Nephron (organoid): ENCODE measurements around the gene TH.

Source experiments
- H3K27ac Mint-ChIP-seq, 3 experiments: 2 replicates each; pipeline ENCODE4 v1.8.0; 2020; ENCODE audit warnings: mixed read lengths in 3 of 3, mild to moderate bottlenecking in 2 of 3, moderate library complexity in 1 of 3
- H3K27me3 Mint-ChIP-seq: 2 replicates; pipeline ENCODE4 v1.8.0; 2021; ENCODE audit warnings: low read depth, mild to moderate bottlenecking, moderate library complexity, mixed read lengths
- H3K36me3 Mint-ChIP-seq: 2 replicates; pipeline ENCODE4 v1.8.0; 2020; ENCODE audit warnings: low read depth, mixed read lengths
- H3K4me1 Mint-ChIP-seq: 2 replicates; pipeline ENCODE4 v1.8.0; 2020; ENCODE audit warnings: mixed read lengths
- H3K4me3 Mint-ChIP-seq, 3 experiments: 2 replicates each; pipeline ENCODE4 v1.8.0; 2020; ENCODE audit warnings: mild to moderate bottlenecking in 3 of 3, mixed read lengths in 3 of 3, moderate library complexity in 2 of 3
- H3K9me3 Mint-ChIP-seq: 2 replicates; pipeline ENCODE4 v1.8.0; 2020; ENCODE audit warnings: mixed read lengths
- CTCF ChIP-seq, 3 experiments: fragments of 200-600 bp; sonication (generic); IDR thresholded peaks; one replicate each; pipeline ENCODE4 v1.5.0; 2021; ENCODE audit warnings: antibody characterized with exemption in 3 of 3; ENCODE audit not compliant: unreplicated experiment in 3 of 3

The TH gene

DNA sequence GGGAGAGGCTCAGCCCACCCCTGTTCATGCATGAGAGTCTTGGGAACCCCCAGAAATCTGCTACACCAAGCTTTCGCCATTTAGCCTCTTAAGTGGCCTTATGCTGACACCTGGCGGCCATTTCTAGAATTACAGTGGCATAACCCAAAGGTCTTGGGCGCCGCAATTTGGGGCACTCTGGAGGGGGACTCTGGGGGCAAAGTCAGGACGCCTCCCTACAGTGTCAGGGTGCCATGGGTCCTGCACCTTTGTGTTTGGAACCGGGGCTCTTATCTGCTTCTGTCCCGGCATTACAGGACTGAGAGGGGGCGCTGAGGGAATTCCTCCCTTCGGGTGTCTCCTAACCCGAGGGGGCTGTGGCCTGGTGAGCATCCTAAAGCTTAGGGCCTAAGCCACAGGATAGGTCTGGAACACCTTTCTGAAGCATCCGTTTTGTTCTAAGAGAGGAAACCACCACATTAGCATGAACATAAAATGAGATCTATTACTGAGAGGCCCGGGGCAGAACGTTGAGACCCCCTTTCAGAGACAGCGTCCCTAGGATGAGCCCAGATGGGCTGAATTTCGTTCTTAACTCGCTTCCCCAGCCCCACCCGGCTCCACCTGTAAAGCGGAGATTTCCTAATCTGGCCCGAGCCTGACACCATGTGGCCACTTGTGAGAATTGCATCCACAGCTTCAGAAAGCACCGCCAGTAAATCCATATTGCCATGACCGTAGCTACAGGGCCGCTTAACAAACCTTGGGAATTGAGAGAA, 19.9 kb downstream of the TH start:
- H3K9me3 Mint-ChIP-seq: no peaks in the 10 kb centered on the region
- no peaks in the 10 kb centered on the region for H3K36me3 Mint-ChIP-seq
- peak overlapping the region in 2 of 3 experiments; percentile 33 to 34 for H3K4me3 Mint-ChIP-seq
- peaks cover 44% of the 10 kb centered on the region for H3K4me1 Mint-ChIP-seq
- H3K27ac Mint-ChIP-seq: peak overlapping the region; percentile 59 to 73 (median 73)
- peaks cover 32% of the 10 kb centered on the region for H3K27me3 Mint-ChIP-seq
- TF ChIP-seq CTCF (IDR thresholded peaks at IDR 0.05; ENCODE audit: unreplicated experiment in 3 of 3): peak; percentile 63 to 81 (median 71)

DNA sequence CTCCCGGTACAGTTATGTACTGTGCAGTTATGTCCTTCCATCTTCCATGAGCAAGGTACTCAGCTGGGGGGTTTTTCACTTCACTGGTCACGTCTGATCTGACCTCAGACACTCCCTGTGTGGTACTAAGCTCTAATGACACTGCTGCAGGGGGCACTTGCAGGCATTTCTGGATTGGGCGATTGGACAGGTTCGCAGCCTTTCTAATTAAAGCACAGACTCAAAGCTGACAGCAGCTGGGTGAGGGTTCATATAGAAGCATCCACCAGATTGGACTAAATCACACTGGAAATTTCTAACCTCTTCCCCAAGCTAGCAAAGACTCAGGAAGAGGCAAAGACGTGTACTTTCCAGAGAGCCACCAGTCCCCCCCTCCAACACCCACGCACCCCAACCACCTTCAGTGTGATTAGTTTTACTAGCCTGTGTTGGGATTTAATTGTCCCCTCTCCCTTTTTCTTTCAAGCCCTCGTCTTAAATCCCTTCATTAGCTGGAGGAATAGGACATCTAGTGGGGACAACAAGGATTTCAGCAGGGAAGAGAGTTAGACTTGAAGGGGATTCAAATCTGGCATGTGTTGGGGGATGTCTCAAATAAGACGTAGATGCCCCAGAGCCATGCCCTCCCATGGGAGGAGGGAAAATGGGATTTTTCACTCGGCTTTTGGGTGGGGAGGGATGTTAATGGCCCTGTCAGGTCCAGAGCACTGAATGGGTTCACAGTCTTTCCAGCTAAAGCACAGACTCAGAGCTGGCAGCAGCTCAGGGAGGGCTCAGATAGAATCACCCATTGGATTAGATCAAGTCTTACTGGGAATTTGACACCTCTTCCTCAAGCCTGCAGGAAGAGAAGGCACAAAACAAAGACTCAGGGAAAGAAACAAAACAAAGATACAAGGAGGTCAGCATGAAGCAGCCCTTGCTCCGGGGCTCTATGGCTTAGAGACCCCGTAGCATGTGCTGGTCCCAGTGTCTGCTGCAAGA, 21.5 kb downstream of the TH start:
- no peaks in the 10 kb centered on the region for H3K36me3 Mint-ChIP-seq
- H3K27me3 Mint-ChIP-seq: peaks cover 47% of the 10 kb centered on the region
- peak overlapping the region; percentile 59 to 73 (median 73) for H3K27ac Mint-ChIP-seq
- H3K4me3 Mint-ChIP-seq: peak overlapping the region; percentile 55 to 80 (median 57)
- peaks cover 52% of the 10 kb centered on the region for H3K4me1 Mint-ChIP-seq
- peak; percentile 67 to 72 (median 69) for TF ChIP-seq CTCF (IDR thresholded peaks at IDR 0.05; ENCODE audit: unreplicated experiment in 3 of 3)
- no peaks in the 10 kb centered on the region for H3K9me3 Mint-ChIP-seq

DNA sequence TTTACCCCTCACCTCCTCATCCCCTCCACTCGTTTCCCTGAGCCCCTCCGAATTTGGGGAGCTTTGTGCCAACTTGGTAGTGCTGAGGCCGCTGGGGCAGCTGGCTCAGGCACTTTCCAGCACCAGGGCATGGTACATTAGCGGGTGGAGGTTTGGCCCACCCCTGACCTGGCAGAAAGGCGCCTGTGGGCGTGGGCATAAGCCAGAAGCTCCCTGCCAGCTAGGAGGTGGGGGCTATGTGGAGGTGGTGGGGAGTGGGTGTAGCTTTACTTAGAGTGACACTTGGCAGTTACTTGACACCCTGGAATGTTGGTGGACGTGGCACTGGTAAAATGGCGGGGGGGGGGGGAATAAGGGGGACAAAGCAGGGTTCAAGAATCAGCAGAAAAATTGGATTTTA, 22.2 kb downstream of the TH start:
- Mint-ChIP-seq H3K4me1 (peaks cover 52% of the 10 kb centered on the region), H3K36me3 (no peaks in the 10 kb centered on the region), H3K27me3 (peaks cover 54% of the 10 kb centered on the region)

GRCh38 chr11:2148595-2148994, 23.0 kb downstream of the TH start:
- Mint-ChIP-seq H3K4me1 (peaks cover 52% of the 10 kb centered on the region), H3K36me3 (no peaks in the 10 kb centered on the region)

More for the DNA sequence above, 22.2 kb downstream of the TH start:
- no peak for TF ChIP-seq CTCF (IDR thresholded peaks at IDR 0.05; ENCODE audit: unreplicated experiment in 3 of 3)
- peak overlapping the region; percentile 59 to 73 (median 73) for H3K27ac Mint-ChIP-seq
- H3K4me3 Mint-ChIP-seq: peak overlapping the region in 2 of 3 experiments; percentile 57 to 89
- no peaks in the 10 kb centered on the region for H3K9me3 Mint-ChIP-seq

GRCh38 chr11:2147391-2147790, 24.2 kb downstream of the TH start:
- peaks cover 59% of the 10 kb centered on the region for H3K4me1 Mint-ChIP-seq
- no peak for TF ChIP-seq CTCF (IDR thresholded peaks at IDR 0.05; ENCODE audit: unreplicated experiment in 3 of 3)
- peak overlapping the region in 2 of 3 experiments; percentile 86 to 89 for H3K4me3 Mint-ChIP-seq
- peaks cover 75% of the 10 kb centered on the region for H3K27me3 Mint-ChIP-seq
- no peaks in the 10 kb centered on the region for H3K9me3 Mint-ChIP-seq
- peak overlapping the region in 1 of 3 experiments; percentile 24 for H3K27ac Mint-ChIP-seq
- peaks cover 2% of the 10 kb centered on the region for H3K36me3 Mint-ChIP-seq

More at GRCh38 chr11:2148595-2148994, 23.0 kb downstream of the TH start:
- TF ChIP-seq CTCF (IDR thresholded peaks at IDR 0.05; ENCODE audit: unreplicated experiment in 3 of 3): no peak
- Mint-ChIP-seq H3K4me3 (peak overlapping the region; percentile 2 to 89 (median 64)), H3K9me3 (no peaks in the 10 kb centered on the region), H3K27ac (peak overlapping the region; percentile 54 to 73 (median 58)), H3K27me3 (peaks cover 63% of the 10 kb centered on the region)
